NCI-H345 (cell line): Measurements from ENCODE around the gene FZD7.

Source experiments
- DNase-seq: peaks from one replicate; lab custom pipeline; 2025; lab: John Stamatoyannopoulos, UW

The FZD7 gene

GRCh38 chr2:202033317-202034248, at the start of gene FZD7:
FZD7 (plus strand) TSS chr2:202033855; CDS start chr2:202034648, 793 bp downstream.
- DNase-seq = peak; percentile 86

GRCh38 chr2:201984333-201984732, 49.3 kb upstream of the FZD7 start:
- DNase-seq = no peak

GRCh38 chr2:201984800-201985525, 48.7 kb upstream of the FZD7 start:
- DNase-seq = peak; percentile 78

GRCh38 chr2:201985728-201986462, 47.8 kb upstream of the FZD7 start:
- DNase-seq = no peak

GRCh38 chr2:201986463-201986735, 47.3 kb upstream of the FZD7 start:
- no peak for DNase-seq

GRCh38 chr2:201987426-201987825, 46.2 kb upstream of the FZD7 start:
- DNase-seq = no peak

GRCh38 chr2:201990069-201990468, 43.6 kb upstream of the FZD7 start:
- DNase-seq = no peak

- DNase-seq = no peak
Observed at GRCh38 chr2:201992960-201993359, 40.7 kb upstream of the FZD7 start.

- no peak for DNase-seq
Observed at GRCh38 chr2:201994973-201995638, 38.5 kb upstream of the FZD7 start.

- DNase-seq = no peak
Observed at GRCh38 chr2:201996006-201996405, 37.6 kb upstream of the FZD7 start.

GRCh38 chr2:201996679-201997314, 36.9 kb upstream of the FZD7 start:
- no peak for DNase-seq

GRCh38 chr2:201999279-201999678, 34.4 kb upstream of the FZD7 start:
- DNase-seq = no peak

GRCh38 chr2:202001826-202002225, 31.8 kb upstream of the FZD7 start:
- no peak for DNase-seq

- no peak for DNase-seq
Observed at GRCh38 chr2:202002381-202002780, 31.3 kb upstream of the FZD7 start.

- no peak for DNase-seq
Observed at GRCh38 chr2:202005272-202005887, 28.3 kb upstream of the FZD7 start.

GRCh38 chr2:202006301-202006700, 27.4 kb upstream of the FZD7 start:
- DNase-seq = no peak

- no peak for DNase-seq
Observed at GRCh38 chr2:202007015-202007982, 26.4 kb upstream of the FZD7 start.

GRCh38 chr2:202007983-202008354, 25.7 kb upstream of the FZD7 start:
- DNase-seq = no peak

GRCh38 chr2:202009019-202009481, 24.6 kb upstream of the FZD7 start:
- DNase-seq = no peak

- no peak for DNase-seq
Observed at GRCh38 chr2:202009581-202009980, 24.1 kb upstream of the FZD7 start.
